ENCODE measurements around the gene ARL3.

The ARL3 gene

DNA sequence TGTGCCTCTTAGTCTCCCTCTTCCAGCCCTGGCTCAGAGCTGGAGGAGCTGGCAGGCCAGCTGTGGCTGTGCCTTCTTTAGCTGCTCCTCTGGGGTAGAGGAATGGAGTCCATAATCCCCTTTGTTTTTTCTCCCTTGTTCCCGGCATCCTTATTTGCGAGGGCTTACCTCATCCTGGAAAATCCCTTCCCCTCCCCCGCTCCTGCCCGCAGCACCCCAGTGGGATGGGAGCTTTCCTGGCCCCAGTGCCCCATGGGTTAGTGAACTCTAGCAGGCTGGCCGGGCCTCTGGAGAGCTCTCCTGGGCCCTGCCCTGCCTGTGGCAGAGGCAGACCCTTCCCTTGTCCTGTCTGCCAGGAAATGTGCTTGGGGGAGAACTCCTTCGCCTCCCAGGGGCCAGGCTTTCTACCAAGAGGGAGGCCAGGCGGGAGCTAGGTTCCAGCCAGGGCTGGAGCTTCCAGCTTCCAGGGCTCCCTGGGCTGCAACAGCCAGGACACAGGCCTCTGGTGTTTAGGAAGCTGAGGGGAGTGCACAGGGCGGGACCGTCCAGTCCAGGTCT is 86.4 kb downstream of the ARL3 start:
- TF ChIP-seq EZH2phosphoT487 (conservative IDR thresholded peaks at IDR 0.05; ENCODE audit: low read length), result no peak
- TF ChIP-seq, protein P1, sequence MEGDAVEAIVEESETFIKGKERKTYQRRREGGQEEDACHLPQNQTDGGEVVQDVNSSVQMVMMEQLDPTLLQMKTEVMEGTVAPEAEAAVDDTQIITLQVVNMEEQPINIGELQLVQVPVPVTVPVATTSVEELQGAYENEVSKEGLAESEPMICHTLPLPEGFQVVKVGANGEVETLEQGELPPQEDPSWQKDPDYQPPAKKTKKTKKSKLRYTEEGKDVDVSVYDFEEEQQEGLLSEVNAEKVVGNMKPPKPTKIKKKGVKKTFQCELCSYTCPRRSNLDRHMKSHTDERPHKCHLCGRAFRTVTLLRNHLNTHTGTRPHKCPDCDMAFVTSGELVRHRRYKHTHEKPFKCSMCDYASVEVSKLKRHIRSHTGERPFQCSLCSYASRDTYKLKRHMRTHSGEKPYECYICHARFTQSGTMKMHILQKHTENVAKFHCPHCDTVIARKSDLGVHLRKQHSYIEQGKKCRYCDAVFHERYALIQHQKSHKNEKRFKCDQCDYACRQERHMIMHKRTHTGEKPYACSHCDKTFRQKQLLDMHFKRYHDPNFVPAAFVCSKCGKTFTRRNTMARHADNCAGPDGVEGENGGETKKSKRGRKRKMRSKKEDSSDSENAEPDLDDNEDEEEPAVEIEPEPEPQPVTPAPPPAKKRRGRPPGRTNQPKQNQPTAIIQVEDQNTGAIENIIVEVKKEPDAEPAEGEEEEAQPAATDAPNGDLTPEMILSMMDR (IDR thresholded peaks at IDR 0.05; ENCODE audit: insufficient read depth, low read length, poor library complexity, severe bottlenecking), result no peak
- H3K9me2 ChIP-seq (replicated peaks; ENCODE audit: insufficient read depth, low read length), result no peaks in the 10 kb centered on the region
- H3F3A ChIP-seq (ENCODE audit: insufficient read depth), result no peaks in the 10 kb centered on the region
- no peaks in the 10 kb centered on the region for H4K20me1 ChIP-seq (ENCODE audit: low read depth, low read length)
- no peak overlapping the region for H3K4me3 ChIP-seq (ENCODE audit: insufficient read depth, low read length, poor library complexity, severe bottlenecking)
- H3K36me3 ChIP-seq (ENCODE audit: low read length), result no peaks in the 10 kb centered on the region
- H3K79me2 ChIP-seq (ENCODE audit: insufficient read depth, low read length), result no peaks in the 10 kb centered on the region
- H2AFZ ChIP-seq (ENCODE audit: low read depth, low read length, severe bottlenecking), result no peak overlapping the region
- no peak overlapping the region for H3K4me2 ChIP-seq (ENCODE audit: low read depth, low read length, poor library complexity, severe bottlenecking)
- no peaks in the 10 kb centered on the region for H3K9me3 ChIP-seq (ENCODE audit: insufficient read depth, low read length)
- no peak overlapping the region for H3K9ac ChIP-seq (ENCODE audit: low read length)
- H3K27me3 ChIP-seq (ENCODE audit: low read length), result no peaks in the 10 kb centered on the region
- no peak overlapping the region for H3K27ac ChIP-seq (ENCODE audit: low read depth, low read length)

DNA sequence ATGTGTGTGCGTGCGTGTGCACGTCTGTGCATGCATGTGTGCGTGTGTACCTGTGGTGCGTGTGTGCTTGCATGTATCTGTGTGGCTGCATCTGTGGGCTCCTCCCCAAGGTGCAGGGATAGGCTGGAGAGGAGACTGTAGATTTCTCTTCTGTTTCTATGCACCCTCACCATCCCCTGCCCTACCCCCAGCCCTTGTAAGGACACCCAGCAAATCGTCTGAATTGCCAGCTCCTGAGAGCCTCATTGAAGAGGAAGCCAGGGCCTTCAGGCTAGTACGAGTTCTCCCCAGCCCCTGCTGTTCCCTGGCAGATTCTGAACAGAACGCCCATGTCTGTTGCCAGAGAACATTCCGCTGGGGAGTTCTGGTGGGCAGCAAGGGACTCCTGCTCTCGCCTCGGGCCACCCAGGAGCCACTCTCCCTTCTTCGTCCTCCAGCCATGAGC is 86.9 kb downstream of the ARL3 start:
- H2AFZ ChIP-seq (ENCODE audit: low read depth, low read length, severe bottlenecking), result no peak overlapping the region
- no peak overlapping the region for H3K27ac ChIP-seq (ENCODE audit: low read depth, low read length)
- H3K36me3 ChIP-seq (ENCODE audit: low read length), result no peaks in the 10 kb centered on the region
- no peak for TF ChIP-seq EZH2phosphoT487 (conservative IDR thresholded peaks at IDR 0.05; ENCODE audit: low read length)
- TF ChIP-seq, protein P1 (IDR thresholded peaks at IDR 0.05; ENCODE audit: insufficient read depth, low read length, poor library complexity, severe bottlenecking), result no peak
- H3K79me2 ChIP-seq (ENCODE audit: insufficient read depth, low read length), result no peaks in the 10 kb centered on the region
- H4K20me1 ChIP-seq (ENCODE audit: low read depth, low read length), result no peaks in the 10 kb centered on the region
- H3K9me2 ChIP-seq (replicated peaks; ENCODE audit: insufficient read depth, low read length), result no peaks in the 10 kb centered on the region
- H3F3A ChIP-seq (ENCODE audit: insufficient read depth), result no peaks in the 10 kb centered on the region
- no peak overlapping the region for H3K4me2 ChIP-seq (ENCODE audit: low read depth, low read length, poor library complexity, severe bottlenecking)
- no peaks in the 10 kb centered on the region for H3K9me3 ChIP-seq (ENCODE audit: insufficient read depth, low read length)
- no peaks in the 10 kb centered on the region for H3K27me3 ChIP-seq (ENCODE audit: low read length)
- H3K9ac ChIP-seq (ENCODE audit: low read length), result no peak overlapping the region
- no peak overlapping the region for H3K4me3 ChIP-seq (ENCODE audit: insufficient read depth, low read length, poor library complexity, severe bottlenecking)

DNA sequence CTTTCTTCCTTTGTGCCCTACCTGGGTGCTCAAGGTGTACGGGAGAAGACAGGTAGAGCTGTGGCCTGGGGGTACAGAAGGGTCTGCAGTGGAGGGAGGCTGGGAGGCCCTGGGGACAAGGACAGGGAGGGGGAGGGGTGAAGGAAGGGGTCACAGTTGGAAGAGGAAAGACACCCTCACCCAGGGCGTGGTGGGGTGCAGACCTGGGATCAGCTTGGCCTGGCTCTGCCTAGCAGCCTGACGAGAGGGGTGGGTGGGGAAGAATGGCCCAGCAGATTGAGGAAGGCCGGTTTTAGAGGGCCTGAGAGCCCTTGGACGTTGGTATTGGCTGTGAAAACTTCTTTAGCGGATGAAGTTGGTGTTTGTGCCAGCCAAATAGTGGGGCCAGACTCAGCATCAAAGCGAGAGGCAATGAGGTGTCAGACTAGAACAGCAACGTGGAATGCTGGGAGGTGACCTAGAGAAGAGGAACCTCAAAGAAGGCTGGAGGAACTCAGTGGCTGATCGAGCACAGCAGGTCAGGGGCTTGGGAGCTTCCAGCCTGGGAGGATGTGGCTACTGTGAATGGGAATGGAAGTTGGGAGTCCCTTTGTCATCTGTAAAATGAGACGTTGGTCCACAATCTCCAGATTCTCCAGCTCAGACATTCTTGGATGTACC is 88.0 kb downstream of the ARL3 start:
- Histone ChIP-seq H3K9me2 (replicated peaks; ENCODE audit: insufficient read depth, low read length) (no peaks in the 10 kb centered on the region), H3K4me3 (ENCODE audit: insufficient read depth, low read length, poor library complexity, severe bottlenecking) (no peak overlapping the region), H3K4me2 (ENCODE audit: low read depth, low read length, poor library complexity, severe bottlenecking) (no peak overlapping the region), H2AFZ (ENCODE audit: low read depth, low read length, severe bottlenecking) (no peak overlapping the region), H3F3A (ENCODE audit: insufficient read depth) (no peaks in the 10 kb centered on the region), H3K9ac (ENCODE audit: low read length) (no peak overlapping the region), H4K20me1 (ENCODE audit: low read depth, low read length) (no peaks in the 10 kb centered on the region), H3K36me3 (ENCODE audit: low read length) (no peaks in the 10 kb centered on the region), H3K27me3 (ENCODE audit: low read length) (no peaks in the 10 kb centered on the region), H3K27ac (ENCODE audit: low read depth, low read length) (no peak overlapping the region), H3K79me2 (ENCODE audit: insufficient read depth, low read length) (no peaks in the 10 kb centered on the region), H3K9me3 (ENCODE audit: insufficient read depth, low read length) (no peaks in the 10 kb centered on the region)
- no peak for TF ChIP-seq EZH2phosphoT487 (conservative IDR thresholded peaks at IDR 0.05; ENCODE audit: low read length)

All from SU-DHL-6 (cell line).